GM13977 (cell line): ENCODE measurements around the gene FMNL2.

Experiments used
- DNase-seq: peaks from one replicate; pipeline ENCODE4 v3.0.0; 2012; ENCODE audit warnings: low spot score
- in situ Hi-C: fragments of 300-500 bp; cut with MboI; formaldehyde crosslinking; loops from one replicate; pipeline ENCODE4 v1.12.0; 2022; ENCODE audit warnings: low sequenced_read_pairs, low pct_unique_long_range_greater_than_20kb, mixed read lengths, inconsistent platforms; ENCODE audit not compliant: unreplicated experiment
- TF ChIP-seq, protein P1 (sequence below): IDR thresholded peaks from 2 replicates; pipeline ENCODE4 v1.5.1; 2012; ENCODE audit warnings: mild to moderate bottlenecking, control low read depth; ENCODE audit not compliant: insufficient read depth; ENCODE audit errors: extremely low read depth, missing control alignments

The FMNL2 gene

DNA sequence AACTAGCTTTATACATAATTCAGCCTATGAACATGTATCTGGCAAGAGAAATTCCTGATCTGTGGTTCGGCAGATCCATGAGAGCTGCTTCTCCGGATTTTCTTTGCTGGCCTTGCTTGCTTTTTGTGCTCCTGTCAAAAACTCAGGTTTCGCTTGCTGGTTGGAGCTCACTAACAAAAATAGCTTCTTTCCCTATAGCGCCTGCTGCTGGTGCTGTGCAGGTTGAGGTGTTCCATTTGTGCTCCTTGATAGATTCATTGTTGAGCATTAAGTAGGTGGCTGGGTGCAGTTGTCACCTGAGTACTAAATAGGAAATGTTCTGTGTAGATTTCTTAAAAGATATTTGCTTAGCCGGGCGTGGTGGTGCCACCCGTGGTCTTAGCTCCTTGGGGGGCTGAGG lies 234.2 kb downstream of the FMNL2 start:
- TF ChIP-seq, protein P1, sequence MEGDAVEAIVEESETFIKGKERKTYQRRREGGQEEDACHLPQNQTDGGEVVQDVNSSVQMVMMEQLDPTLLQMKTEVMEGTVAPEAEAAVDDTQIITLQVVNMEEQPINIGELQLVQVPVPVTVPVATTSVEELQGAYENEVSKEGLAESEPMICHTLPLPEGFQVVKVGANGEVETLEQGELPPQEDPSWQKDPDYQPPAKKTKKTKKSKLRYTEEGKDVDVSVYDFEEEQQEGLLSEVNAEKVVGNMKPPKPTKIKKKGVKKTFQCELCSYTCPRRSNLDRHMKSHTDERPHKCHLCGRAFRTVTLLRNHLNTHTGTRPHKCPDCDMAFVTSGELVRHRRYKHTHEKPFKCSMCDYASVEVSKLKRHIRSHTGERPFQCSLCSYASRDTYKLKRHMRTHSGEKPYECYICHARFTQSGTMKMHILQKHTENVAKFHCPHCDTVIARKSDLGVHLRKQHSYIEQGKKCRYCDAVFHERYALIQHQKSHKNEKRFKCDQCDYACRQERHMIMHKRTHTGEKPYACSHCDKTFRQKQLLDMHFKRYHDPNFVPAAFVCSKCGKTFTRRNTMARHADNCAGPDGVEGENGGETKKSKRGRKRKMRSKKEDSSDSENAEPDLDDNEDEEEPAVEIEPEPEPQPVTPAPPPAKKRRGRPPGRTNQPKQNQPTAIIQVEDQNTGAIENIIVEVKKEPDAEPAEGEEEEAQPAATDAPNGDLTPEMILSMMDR = no peak
- DNase-seq = no peak
- in situ Hi-C loops = no loop called here

DNA sequence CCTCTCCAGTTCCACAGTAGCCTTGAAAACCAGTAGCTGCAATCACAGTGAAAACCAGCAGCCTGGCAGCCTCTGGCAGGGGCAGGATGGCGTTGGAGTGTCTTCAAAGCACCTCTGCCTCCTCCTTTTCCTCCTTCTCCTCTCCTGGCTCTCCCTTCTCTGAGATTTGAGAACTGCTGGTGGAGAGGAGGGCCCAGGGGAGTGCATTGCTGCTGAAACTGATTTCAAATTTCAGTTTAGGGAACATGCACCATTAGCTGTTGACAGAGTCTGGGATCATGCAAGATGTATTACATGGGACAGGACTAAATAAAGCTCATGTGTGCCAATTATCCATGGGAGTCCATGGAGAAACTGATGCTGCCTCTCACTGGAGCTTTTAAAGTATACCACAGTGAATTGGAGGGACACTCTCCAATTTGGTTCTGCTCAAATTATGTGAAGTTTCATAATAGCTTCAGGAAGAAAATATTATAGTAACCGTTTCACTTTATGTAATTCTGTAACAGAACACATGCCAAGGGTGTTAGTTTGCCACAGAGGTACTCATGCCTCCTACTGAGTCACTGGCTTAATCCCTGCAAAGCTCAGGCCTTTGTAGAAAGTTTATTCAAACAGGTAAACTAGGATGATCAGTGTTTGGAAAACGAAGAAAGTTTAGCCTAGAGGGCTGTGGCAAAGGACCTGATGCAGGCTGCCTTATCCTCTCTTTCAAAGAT lies 236.2 kb downstream of the FMNL2 start:
- in situ Hi-C loops = no loop called here
- DNase-seq = no peak
- TF ChIP-seq, protein P1 = no peak

DNA sequence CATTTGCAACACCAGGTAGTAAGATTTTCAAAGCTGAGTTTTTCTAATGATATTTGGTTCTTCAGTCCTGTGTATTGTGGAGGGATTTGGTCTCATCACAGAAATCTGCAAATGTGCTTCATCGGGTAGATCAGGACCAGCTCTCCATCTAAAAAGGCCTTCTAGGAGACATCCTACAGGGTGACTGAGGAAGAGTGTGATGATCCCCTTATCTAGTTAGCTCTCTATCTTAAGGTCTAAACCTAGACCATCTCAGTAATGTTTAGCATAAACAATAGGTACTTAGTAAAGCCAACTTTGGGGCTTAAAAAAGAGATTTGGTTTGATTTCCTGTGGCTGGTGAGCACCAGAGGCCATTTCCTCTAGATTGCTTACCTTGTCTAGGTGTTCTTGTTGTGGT lies 237.1 kb downstream of the FMNL2 start:
- in situ Hi-C loops = no loop called here
- TF ChIP-seq, protein P1 = no peak
- DNase-seq = no peak

DNA sequence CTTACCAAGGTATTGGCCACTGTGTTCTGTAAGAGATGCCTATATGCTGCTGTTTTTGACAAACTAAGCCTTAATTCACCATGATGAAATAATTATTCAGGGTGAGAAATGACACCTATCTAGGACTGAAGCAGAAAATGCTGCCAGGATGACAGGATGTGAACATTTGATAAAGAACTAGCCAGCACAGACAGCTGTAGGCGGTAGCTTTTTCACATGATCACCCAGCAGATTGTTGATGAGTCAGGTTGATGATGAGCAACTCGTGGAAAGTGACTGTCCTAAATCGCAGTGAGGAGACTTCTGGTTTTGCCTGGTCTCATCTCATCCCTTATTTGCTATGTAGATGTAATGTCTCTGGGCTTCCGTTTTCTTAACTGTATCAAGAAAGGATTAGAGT lies 238.2 kb downstream of the FMNL2 start:
- in situ Hi-C loops = no loop called here
- TF ChIP-seq, protein P1 = no peak
- DNase-seq = peak; percentile 56

DNA sequence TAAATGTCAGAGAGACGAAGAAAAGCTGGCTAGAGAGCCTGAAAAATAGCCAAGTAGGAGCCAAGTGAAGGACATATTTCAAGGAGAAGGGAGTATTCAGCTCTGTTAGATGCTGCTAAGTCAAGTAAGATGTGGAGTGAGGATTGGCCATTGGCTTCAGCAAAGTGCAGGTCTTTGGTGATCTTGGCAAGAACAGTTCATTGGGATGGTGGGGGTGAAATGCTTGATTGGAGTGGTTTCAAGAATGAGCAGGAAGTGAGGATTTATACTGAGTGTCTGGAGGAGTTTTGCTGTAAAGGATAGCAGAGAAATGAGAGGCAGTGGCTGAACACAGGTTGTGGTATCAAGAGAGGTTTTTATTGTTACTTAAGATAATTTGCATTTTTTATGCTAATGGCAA lies 242.6 kb downstream of the FMNL2 start:
- TF ChIP-seq, protein P1 = no peak
- in situ Hi-C loops = no loop called here
- no peak for DNase-seq

DNA sequence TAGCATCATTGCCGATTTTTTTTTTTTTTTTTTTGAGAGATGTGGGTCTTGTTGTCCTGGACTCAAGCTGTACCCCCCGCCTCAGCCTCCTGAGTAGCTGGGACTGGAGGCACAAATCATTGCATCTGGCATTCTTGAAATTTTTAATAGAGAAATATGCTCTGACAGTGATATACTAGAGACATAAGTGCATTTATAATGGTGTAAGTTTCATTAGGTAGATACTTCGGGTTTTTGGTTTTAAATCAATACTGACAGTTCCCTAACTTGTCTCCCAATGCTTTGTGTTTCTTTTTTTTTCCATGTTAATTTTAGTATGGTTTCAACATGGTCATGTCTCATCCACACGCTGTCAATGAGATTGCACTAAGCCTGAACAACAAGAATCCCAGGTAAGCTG lies 243.6 kb downstream of the FMNL2 start:
- DNase-seq = no peak
- in situ Hi-C loops = no loop called here
- TF ChIP-seq, protein P1 = no peak
